NCI-H510A (cell line): ENCODE measurements around the gene LDLRAD4.

Experiments used
- DNase-seq: peaks from one replicate; lab custom pipeline; 2025; lab: John Stamatoyannopoulos, UW

The LDLRAD4 gene

DNA sequence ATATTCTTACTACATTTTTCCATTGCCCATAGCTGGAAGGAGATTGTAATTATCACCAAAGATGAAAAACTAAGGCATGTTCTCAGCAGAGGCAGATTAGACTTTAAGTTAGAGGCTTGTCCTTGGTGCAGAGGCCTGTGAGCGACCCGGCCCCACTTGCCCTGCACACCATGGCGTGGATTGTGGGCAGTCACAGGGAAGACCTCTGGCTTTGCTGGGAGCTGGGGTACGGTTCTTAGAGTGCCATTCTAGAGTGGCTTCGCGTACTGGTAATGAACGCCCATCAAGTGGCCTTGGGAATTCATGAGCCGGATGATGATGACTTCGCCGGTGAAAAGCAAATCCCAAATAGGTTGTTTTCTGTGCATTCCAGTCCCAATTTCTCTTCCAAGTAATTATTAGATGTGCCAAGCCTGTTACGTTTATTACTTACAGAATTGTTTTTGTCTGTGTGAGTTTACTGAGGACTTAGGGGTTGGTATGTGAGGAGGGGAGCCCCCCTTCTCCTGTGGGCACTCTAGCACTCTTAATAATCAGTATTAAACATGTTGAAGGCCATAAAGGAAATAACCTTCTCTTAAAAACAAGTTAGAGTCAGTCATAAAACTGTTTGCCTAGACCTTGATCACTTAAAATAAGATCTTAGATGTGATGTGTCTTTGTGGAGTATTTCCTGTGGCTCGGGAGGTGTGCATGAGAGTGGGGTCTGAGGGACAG lies 90.6 kb downstream of the LDLRAD4 start:
- no peak for DNase-seq

DNA sequence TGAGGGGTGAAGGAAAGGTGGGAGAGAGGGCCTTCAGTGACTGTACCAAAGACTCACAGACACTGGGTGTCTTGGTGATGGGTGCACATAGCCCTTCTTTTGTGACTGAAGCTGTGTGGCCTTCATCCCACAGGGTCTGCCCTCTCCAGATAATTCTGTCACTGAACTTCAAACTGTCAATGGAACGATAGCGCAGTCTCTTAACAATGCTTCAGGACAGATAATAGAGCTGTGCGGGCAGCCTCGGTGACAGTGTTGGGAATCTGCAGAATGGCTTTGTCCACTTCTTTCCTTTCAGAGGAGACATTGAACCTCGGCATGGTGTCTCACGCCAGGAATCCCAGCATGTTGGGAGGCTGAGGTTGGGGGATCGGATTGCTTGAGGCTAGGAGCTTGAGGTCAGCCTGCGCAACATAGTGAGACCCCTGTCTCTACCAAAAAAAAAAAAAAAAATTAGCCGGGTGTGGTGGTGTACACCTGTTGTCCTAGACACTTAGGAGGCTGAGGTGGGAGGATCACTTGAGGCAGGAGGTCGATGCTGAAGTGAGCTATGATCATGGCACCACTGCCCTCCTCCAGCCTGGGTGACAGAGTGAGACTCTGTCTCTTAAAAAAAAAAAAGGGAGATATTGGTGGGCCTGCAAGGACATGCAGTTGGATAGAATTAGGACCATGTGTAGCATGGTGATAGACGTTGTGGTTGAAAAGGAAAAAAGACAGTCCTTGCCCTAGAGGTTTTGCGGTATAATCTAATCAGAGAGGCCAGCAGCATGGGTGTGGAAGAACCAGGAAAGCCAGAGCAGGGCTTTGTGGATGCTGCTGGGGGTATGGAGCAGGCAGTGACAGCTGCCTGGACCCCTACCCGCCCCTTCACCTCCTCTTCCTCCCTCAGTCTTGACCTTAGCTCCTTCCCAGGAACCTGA lies 91.4 kb downstream of the LDLRAD4 start:
- DNase-seq, result no peak

DNA sequence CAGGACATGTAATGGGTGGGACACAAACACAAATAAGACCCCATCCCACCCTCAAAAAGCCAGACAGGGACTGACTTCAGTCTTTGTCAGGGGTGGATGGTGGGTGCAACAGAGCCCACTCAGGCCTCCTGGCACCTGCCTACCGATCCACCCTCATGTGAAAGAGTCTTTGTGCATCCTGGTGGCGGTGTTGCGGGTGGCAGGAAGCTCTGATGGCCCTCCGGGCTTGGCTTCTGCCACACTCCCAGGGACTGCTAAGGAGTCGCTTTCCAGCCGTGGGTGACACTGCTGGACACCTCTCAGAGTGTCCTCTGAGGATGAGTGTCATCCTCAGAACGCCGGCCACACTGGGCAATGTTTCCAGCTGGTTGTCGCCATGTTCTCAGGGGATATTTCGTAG lies 92.6 kb downstream of the LDLRAD4 start:
- DNase-seq, result no peak

DNA sequence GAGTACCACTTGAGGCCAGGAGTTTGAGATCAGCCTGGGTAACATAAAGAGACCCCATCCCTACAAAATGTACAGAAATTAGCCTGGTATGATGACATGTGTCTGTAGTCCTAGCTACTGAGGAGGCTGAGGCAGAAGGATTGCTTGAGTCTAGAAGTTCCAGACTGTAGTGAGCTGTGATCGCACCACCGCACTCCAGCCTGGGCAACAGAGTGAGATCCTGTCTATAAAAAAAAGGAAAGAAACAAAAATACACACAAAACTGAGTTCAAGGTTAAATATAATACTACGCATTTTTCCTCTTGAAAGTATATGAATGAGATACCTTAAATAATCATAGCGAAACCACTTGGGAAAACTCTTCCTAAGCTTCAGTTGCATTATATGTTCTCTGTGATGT lies 94.0 kb downstream of the LDLRAD4 start:
- no peak for DNase-seq

DNA sequence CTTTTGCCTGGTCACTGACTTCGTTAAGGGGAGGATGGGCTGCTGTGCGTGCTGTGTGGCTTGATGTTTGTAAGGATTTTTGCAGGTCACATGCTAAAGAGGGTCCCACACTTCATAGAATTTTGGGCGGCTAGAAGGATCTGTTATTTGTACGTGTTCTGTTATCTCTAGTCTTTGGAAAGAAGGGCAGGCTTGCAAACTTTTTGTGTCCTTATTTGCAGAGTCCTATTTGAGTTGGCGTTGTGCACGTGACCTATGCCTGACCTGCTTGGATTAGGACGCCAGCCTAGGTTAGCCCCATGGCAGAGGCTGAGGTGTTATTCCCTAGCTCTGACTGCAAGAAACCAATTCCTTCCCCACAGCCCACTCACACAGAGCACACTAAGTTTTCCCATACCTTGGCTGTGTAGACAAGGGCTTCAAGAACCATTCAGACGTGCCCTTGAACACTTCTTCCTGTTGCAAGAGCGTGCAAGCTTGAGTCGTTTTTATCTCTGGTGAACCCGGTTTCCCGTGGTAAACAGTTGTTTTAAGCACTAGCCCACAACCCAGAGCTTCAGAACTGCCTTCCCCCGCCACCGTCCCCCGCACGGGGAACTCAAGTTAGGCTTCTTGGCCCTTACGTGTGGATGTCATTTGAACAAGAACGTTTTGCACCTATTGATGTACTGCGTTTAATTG lies 94.6 kb downstream of the LDLRAD4 start:
- no peak for DNase-seq

DNA sequence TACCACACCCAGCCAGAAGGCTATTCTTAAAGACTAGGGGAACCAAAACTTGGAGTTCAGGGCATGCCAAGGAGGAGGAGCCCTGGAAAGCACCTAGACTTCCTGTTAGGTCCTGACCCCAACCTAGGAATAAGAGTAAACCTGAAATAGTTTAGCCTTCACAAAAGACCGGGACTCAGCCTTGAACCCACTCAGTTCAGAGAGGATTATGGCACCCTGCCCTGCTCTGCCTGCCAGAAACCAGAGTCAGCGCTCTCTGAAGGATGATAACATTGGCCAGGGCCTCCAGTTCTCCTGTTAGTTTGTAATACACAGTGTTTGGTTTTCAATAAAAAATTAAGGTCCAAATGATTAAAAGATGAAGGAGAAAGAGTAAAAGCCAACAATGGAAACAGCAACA lies 96.4 kb downstream of the LDLRAD4 start:
- DNase-seq, result no peak

DNA sequence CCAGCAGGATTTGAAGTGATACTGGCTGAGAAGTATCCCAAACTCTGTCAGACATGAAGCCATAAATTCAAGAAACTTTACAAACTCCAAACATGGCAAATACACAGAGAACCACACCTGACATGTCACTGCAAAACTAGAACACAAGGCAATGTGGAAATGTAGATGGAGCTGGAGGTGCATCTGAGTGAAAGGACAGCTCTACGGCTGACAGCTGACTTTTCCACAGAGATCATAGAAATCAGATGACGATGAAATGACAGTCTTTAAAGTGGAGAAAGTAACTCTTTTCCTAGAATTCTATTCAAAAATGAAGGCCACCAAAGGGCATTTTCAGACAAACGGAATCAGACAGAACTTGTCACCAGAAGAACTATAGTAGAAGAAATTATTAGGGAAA lies 97.5 kb downstream of the LDLRAD4 start:
- no peak for DNase-seq

DNA sequence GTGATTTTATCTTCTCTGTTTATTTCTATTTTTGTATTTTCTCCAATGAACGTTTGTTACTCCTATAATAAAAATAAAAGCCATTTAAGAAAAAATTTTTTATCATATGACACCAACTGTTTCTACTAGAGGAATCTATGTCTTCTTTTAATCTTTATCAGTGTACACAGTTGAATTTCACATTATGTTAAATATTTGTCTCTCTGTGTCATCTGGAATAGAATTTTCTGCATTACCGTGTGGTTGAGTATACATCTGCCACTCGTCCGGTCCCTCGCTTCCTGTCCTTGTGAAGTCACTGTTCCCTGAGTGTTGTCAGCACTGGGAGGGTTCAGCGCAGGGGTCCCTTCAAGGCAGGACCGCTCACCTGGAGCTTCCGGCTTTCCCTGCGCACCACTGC lies 99.2 kb downstream of the LDLRAD4 start:
- DNase-seq, result no peak

DNA sequence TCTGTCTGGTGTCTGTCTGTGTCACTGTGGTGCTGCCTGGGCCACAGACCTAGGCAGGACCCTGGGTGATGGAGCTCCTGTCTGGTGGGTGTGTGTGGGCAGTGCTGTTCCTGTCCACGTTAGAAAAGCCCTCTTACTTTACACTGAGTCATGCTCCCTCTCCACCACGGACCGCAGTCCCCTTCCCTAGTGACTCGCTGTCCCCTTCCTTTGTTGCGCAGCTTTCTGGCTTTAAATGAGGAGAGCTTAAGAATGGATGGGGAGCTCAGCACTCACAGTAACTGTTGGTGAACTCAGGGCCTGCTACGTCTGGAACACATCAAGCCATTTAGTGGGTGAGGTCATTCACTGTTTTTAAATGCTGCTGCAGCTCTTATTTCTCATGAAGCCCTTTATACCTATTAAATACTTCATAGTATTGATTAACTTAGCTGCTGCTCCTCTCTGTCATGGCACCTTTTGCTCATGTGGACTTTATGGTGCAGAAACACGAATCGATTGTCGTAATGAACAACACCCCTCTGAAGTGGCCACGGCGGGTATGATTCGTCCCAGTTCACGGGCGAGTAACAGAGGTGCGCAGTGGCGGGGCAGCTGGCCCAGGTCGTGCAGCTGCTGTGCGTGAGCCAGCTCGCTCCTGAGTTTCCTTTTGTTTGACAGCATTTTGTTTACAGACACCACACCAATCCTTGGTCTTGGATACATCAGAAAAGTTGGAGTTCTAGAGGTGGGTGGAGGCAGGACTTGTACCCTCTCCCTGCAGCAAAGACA lies 100.4 kb downstream of the LDLRAD4 start:
- no peak for DNase-seq

DNA sequence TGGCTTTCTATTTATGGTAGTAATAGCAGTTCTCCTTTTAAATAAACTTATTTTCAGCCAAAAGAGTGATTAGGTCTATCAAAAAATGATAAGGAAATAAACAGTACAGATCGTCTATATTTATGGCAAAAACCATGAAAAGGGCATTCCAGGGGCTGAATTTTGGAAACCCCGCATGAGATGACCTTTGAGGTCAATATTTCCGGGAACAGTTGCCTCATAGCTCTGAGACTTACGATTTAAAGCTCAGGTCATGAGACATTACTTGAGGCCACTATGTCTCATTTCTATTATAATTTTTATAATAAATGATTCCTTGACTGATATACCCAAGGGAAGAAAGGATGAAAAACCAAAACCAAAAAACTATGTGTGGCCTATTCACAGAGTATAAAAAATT lies 101.1 kb downstream of the LDLRAD4 start:
- no peak for DNase-seq

DNA sequence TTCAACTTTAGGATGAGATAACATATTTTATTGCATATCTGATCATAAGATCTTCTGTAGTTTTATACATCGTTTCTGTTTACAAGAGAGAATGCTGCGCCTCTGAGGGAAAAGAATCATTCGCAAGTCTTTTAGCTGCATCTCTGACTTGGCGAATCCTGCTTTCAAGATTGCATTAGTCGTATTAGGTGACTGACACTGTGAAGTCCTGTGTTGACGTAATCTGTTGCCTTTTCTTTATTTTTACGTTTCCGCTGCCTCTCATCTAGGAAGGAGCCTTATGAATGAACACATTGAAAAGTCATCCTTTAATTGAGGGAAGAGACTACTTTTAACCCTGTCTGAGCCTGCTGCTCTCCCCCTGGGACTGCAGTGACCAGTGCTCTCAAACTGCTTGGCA lies 101.5 kb downstream of the LDLRAD4 start:
- DNase-seq, result no peak

DNA sequence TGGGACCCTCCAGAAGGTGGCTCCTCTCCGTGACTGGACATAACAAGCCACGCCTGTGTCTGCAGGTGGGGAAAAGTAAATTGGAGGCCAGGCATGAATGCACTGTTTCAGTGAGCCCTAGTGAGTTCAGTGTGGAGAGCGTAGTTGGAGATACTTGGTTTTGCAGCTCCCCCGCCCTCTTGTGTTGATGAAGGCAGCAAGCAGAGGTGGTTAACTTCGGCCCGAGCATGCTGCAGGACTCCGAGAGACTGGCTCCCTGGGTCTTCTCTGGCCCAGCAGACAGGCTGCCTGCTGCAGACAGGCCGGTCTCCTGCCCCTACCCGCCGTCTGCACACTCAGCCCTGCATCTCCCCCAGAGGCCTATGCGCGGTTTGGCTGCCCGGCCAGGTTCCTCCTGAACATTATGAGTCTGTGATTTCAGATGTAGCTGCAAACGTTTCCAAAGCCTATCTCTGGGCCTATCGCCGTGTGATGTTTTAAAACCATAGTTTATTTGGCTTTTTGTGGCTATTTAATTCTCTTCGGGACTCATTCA lies 102.4 kb downstream of the LDLRAD4 start:
- DNase-seq, result no peak

DNA sequence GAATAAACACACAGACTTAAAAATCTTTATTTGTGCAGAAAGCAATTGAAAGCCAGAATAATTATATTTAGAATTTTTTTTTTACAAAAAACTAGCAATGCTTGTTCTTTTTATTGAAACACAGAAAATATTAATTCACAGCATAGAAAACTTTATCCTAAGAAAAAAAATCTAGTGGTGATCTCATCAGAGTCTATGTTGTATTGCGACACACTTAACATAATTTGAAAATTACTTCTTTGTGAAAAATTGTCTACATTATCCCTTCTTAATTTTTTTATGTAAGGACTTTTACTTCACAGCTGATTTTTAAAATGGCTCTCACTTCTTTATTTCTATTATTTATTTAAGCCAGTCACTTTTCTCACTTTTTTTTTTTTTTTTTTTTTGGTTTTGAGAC lies 103.4 kb downstream of the LDLRAD4 start:
- no peak for DNase-seq

DNA sequence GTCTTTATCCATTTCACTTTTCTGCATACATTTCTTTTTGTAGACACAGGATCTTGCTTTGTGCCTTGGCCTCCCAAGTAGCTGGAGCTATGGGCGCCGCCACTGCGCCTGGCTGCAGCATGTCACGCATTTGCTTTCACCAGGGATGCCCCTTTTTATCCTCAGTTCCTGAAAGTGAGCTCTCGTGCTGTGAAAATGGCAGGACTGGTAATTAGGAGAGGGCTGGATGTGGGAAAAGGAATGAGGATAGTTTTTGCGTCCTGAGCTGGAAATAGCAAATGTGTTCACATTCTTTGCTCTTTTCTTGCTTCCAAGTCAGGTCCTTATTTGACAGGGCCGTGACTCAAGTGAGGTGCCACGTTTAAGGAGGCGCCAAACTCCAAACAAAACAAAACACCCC lies 104.6 kb downstream of the LDLRAD4 start:
- no peak for DNase-seq

DNA sequence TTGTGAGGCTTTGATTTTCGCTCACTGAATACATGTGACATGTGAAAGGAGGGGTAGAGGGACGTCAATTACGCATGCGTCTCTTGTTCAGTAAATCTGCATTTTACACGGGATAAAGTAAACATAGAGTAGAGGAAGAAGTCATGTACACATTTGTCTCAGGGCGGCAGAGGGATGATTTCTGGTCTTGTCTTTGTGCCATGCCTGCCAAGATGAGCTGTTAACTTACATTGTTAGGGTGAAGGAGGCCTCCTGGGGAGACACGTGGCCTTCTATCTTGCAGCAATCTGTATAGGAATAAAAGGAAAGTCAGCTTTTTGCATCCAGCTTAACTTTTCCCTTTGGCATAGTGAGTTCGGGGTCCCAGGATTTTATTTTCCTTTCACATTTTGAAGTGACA lies 106.3 kb downstream of the LDLRAD4 start:
- DNase-seq, result no peak

DNA sequence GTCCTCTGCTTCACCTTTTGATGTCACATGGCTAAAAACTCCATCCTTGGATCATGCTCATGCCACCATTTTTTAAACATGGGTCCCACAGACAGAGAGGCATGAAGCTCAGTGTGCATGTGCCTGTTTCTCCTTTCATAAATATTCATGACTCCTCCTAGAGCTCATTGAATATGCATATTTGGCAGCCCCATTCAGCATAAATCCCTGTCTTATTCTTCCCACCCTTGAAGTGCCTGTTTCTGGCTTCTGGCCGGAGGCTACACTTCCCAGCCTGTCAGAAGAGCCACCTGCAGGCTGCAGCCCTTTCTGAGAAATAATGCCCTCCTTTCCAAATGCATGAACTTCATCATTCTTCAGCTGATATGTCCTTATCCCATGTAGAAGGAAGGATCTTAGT lies 109.7 kb downstream of the LDLRAD4 start:
- DNase-seq, result no peak

DNA sequence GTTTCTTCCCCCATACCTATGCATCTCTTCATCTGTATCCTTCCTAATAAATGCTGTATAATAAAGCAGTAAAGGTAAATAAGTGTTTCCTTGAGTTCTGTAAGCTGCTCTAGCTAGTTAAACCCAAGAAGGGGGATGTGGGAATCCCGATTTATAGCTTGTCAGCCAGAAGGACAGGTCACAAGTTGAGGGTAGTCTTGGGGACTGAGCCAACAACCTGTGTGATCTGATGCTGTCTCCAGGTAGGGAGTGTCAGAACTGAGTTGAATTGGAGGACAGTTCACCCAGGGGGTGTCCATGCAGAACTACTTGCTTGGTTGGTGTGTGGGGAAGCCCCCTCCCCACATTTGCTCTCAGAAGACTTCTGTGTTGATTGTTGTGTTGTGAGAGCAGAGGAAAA lies 112.4 kb downstream of the LDLRAD4 start:
- no peak for DNase-seq

DNA sequence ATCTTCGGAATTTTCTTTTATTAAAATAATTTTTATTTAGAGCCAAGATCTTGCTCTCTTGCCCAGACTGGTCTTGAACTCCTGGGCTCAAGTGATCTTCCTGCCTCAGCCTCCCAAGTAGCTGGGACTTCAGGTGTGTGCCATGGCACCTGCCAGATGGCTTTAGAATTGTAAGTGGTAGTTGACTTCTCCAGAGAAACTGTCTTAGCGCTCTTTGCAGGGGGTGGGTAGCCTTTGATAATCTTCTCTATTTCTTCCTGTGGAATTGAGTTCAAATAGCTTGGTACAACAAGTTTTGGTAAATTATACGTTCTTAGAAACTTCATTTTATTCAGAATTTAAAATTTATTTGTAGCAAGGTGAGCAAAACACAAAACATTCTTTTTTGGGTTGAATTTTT lies 113.3 kb downstream of the LDLRAD4 start:
- DNase-seq, result no peak

DNA sequence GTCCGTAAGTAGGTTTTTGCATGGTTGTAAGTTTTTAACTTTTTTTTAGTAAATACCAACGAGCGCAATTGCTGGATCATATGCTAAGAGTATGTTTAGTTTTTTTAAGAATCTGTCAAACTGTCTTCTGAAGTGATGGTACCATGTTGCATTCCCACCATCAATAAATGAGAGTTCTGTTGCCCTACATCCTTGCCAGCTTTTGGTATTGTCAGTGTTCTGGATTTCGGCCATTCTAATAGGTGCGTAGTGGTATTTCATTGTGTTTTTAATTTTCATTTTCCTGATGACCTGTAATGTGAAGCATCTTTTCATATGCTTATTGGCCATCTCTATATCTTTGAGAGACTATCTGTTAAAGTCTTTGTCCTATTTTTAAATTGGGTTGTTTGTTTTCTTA lies 114.3 kb downstream of the LDLRAD4 start:
- no peak for DNase-seq

DNA sequence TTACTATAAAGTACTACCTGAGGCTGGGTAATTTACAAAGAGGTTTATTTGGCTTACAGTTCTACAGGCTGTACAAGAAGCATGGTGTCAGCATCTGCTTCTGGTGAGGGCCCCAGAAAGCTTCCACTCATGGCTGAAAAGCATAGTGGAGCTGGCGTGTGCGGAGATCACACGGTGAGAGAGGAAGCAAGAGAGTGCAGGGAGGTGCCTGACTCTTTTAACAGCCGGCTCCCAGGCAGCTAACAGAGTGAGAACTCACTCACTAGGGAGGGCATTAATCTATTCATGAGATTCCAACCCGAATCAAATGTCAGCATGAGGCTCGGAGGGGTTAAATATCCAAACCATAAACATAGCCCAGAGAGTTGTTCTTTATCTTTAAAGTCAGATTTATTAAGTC lies 117.3 kb downstream of the LDLRAD4 start:
- DNase-seq, result no peak

DNA sequence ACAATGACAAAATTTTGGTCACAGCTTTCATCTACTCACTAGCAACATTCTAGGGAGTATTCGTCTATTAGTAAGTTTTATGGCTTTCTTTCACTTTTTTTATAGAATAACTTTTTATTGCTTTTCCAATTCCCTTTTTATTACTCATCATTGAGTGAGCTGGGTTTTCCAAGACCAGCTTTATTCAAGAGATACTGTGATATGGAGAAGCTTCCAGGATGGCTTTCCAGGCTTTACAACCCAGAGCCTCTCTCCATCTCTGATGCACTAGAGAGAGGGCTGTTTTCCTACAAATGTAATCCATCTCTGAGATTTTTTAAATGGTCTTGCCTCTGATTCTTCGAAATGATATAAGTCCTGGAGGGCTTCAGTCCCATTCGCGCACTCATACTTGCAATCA lies 118.3 kb downstream of the LDLRAD4 start:
- no peak for DNase-seq

DNA sequence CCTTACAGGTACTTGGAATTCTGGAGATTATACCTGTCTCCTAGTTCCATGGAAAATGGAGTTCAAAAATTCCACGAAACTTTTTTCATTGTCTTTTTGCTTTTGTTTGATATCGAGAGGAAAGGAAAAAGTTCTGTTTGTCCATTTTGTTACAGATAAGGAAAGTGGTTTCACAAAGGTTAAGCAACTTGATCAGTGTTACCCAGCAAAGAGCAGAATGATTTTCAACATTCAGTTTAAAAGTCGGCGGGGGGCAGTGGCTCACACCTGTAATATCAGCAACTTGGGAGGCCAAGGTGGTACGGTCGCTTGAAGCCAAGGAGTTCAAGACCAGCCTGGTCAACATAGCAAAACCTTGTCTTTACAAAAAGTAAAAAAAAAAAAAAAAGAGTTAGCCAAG lies 118.8 kb downstream of the LDLRAD4 start:
- DNase-seq, result no peak
